Ascending aorta (tissue), 2 donors: ENCODE measurements around the gene DNAJC18. TPM values are rescaled to one million over a fixed set of nuclear protein-coding genes. Genes with fewer than 3 reads are reported as not detected.

Experiments used
- DNase-seq, 2 donors: peaks; one replicate each; pipeline ENCODE4 v3.0.0-alpha.2; 2019; ENCODE audit warnings: low spot score in 2 of 2
- H3K27ac ChIP-seq, 2 donors: fragments of 200-600 bp; sonication (generic); one replicate each; pipeline ENCODE4 v1.5.1; 2016 to 2017; ENCODE audit warnings: mild to moderate bottlenecking in 1 of 2
- H3K27me3 ChIP-seq: fragments of 200-600 bp; sonication (generic); one replicate; pipeline ENCODE4 v1.5.1; 2017
- H3K36me3 ChIP-seq, 2 donors: fragments of 200-600 bp; sonication (generic); one replicate each; pipeline ENCODE4 v1.5.1; 2016
- H3K4me1 ChIP-seq, 2 donors: fragments of 200-600 bp; sonication (generic); one replicate each; pipeline ENCODE4 v1.5.1; 2016 to 2017; ENCODE audit warnings: mild to moderate bottlenecking in 1 of 2
- H3K4me3 ChIP-seq, 2 donors: fragments of 200-600 bp; sonication (generic); one replicate each; pipeline ENCODE4 v1.5.1; 2016 to 2017; ENCODE audit warnings: mild to moderate bottlenecking in 1 of 2
- H3K9me3 ChIP-seq, 2 donors: fragments of 200-600 bp; sonication (generic); one replicate each; pipeline ENCODE4 v1.5.1; 2016
- intact Hi-C: fragments of 100-400 bp; cut with DNase I; formaldehyde crosslinking; loops from one replicate; pipeline ENCODE4 v1.15.1; 2023
- total RNA-seq: library from RNA; depleted of rRNA; stranded (reverse); fragments of >200 nt; gene quantifications from one replicate; pipeline ENCODE4 v1.1.0, GENCODE V29; 2016
- TF ChIP-seq, protein P1 (sequence below), 3 experiments: fragments of 200-600 bp in 2 of 3; fragments of 450-650 bp in 1 of 3; sonication (generic) in 2 of 3; IDR thresholded peaks; one replicate each; pipeline ENCODE4 v1.5.1; 2016 to 2019; ENCODE audit warnings: antibody characterized with exemption in 3 of 3, mild to moderate bottlenecking in 1 of 3, moderate library complexity in 1 of 3

The DNAJC18 gene
- total RNA-seq, 1 donor from 2014 or later = 8.4 TPM

DNA sequence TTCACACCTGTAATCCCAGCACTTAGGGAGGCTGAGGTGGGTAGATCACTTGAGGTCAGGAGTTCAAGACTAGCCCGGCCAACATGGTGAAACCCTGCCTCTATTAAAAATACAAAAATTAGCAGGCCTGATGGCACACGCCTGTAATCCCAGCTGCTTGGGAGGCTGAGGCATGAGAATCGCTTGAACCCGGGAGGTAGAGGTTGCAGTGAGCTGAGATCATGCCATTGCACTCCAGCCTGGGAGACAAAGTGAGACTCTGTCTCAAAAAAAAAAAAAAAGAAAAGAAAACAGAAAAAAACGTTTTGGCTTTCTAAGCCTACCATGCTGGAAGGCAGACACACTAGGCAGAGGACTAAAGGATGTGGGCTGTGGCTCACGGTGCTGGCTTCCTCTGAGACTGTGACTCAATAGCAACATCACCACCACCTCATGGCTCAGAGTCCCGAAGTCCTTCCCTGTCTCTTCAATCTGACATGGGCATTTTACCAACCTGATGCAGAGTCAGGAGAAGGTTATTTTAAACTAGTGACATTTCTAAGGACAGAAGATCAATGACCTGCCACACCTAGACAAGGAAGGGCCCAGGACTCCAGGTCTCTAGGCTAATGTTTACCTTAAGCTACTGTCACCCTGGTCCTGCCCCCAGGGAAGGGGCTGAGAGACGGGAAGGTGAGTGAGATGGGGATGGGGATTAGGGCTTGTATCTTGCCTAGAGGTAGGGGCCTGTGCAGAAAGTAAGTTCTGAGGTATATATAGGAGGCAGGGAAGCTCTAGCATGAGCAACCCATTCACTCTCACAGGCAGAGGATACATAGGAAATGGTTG is 19.5 kb upstream of the DNAJC18 start:
- Histone ChIP-seq H3K4me3 (no peak overlapping the region), H3K4me1 (no peaks in the 10 kb centered on the region), H3K27ac (no peak overlapping the region), H3K9me3 (no peaks in the 10 kb centered on the region), H3K36me3 (no peaks in the 10 kb centered on the region), H3K27me3 (no peaks in the 10 kb centered on the region)
- DNase-seq = peak in 1 of 2 donors; percentile 39
- TF ChIP-seq, protein P1, sequence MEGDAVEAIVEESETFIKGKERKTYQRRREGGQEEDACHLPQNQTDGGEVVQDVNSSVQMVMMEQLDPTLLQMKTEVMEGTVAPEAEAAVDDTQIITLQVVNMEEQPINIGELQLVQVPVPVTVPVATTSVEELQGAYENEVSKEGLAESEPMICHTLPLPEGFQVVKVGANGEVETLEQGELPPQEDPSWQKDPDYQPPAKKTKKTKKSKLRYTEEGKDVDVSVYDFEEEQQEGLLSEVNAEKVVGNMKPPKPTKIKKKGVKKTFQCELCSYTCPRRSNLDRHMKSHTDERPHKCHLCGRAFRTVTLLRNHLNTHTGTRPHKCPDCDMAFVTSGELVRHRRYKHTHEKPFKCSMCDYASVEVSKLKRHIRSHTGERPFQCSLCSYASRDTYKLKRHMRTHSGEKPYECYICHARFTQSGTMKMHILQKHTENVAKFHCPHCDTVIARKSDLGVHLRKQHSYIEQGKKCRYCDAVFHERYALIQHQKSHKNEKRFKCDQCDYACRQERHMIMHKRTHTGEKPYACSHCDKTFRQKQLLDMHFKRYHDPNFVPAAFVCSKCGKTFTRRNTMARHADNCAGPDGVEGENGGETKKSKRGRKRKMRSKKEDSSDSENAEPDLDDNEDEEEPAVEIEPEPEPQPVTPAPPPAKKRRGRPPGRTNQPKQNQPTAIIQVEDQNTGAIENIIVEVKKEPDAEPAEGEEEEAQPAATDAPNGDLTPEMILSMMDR (IDR thresholded peaks at IDR 0.05) = no peak
- intact Hi-C loops = no loop called here

DNA sequence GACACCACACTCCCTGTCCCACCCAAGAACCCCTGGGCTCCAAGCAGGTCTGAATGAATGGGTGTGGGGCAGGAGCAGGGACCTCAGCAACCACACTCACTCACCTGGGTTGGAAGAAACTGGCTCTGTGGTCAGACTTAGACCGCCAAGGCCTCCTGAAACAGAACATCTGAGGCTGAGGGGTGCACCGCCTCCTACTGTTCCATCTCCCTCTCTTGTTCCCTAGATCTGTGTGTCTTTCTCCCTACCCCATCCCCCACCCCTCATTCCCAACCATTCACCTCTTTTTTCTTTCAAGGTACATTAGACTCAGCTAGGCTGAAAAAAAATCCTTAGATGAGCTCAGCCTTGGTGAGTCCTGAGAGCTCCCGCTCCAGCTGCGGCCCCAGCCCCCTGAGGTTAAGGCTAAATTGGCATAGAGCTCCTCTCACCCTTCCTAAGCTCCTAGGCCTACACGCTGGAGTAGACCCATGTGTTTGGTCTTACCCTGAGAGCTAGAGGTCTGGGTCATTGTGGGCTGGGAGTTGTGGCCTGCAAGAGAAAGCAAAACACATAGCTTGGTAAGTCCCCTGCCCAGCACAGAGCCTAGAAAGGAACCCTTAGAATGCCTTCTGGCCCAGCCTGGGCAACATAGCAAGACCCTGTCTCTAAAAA is 18.5 kb upstream of the DNAJC18 start:
- TF ChIP-seq, protein P1 (IDR thresholded peaks at IDR 0.05) = no peak
- no peak overlapping the region for H3K4me3 ChIP-seq
- no peaks in the 10 kb centered on the region for H3K9me3 ChIP-seq
- H3K4me1 ChIP-seq = no peaks in the 10 kb centered on the region
- no peak for DNase-seq
- intact Hi-C loops = no loop called here
- H3K27me3 ChIP-seq = no peaks in the 10 kb centered on the region
- no peaks in the 10 kb centered on the region for H3K36me3 ChIP-seq
- H3K27ac ChIP-seq = no peak overlapping the region

DNA sequence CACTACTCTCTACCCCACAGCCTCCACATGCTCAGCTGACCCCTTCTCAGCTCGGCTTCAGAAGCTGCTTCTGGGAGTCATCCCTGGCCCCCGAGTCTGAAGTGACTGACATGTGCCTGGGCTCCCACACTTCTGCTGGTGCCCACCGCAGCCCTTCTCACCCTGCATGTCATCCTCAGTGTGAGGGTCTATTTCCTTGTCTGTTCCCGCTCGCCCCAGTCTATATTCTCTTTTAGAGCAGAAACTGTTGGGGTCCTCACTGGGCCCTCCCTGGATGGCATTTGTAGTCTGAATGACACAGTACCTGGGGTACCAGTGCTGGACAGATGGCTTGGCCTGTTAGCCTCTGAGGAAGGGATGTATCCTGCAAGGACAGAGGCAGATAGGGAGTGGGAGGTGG is 17.9 kb upstream of the DNAJC18 start:
- DNase-seq = no peak

DNA sequence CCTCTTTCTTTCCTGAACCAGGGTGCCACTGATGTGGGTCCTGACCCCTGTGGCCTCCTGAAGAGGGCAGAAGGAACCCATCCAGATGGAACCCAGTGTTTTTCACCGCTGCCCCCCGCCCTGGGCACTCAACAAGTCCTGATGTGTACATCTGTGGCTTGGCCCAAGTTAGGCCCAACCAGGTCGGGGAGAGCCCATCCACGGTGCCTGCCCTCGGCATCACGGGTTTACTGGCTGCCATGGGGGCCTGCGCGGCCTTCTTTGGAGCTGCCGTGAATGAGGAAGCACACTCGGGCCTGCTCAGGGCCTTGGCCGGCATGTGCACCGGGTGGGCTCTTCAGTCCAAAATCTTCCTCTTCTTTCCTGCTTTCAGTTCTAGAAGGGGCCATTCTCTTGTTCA is 17.5 kb upstream of the DNAJC18 start:
- Histone ChIP-seq H3K27me3 (no peaks in the 10 kb centered on the region), H3K4me1 (no peaks in the 10 kb centered on the region), H3K36me3 (no peaks in the 10 kb centered on the region), H3K9me3 (no peaks in the 10 kb centered on the region), H3K27ac (no peak overlapping the region), H3K4me3 (no peak overlapping the region)
- intact Hi-C loops = no loop called here
- TF ChIP-seq, protein P1 (IDR thresholded peaks at IDR 0.05) = no peak
- DNase-seq = no peak

More for the DNA sequence above, 17.9 kb upstream of the DNAJC18 start:
- intact Hi-C loops = no loop called here
- Histone ChIP-seq H3K4me1 (no peaks in the 10 kb centered on the region), H3K27me3 (no peaks in the 10 kb centered on the region), H3K36me3 (no peaks in the 10 kb centered on the region), H3K9me3 (no peaks in the 10 kb centered on the region), H3K27ac (no peak overlapping the region), H3K4me3 (no peak overlapping the region)
- TF ChIP-seq, protein P1 (IDR thresholded peaks at IDR 0.05) = no peak

DNA sequence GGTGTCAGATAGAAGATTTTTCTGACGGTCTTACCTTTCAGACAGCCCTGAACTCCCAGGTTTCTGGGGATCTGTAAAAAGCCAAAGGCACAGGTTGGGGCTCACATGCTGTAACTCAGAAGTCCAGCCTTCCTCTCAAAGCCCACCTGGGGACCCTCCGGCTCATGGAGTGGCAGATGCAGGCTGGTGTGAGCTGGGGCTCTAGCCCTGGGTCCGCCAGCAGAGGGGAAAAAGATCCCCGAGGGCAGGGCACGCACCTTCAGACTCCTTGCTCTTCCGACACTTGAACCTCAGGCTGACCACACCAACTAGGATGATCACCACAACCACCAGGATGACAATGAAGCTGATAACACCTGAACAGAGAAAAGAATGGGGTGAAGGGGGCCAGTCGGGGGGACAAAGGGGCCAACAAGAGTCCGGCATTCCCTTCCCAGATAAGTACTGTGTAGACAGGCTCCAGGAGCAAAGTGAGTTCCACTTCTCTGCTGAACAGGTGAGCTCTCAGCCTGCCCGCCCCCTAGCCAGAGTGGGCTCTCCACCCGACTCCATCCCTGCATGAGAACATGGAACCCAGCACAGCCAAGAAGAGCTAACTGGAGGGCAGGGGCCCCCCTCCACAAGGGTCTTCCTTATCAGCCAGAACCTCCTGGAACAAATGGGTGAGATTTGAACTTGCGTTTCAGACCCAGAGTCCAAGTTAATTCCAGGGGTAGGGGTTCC is 15.4 kb upstream of the DNAJC18 start:
- Histone ChIP-seq H3K4me1 (no peaks in the 10 kb centered on the region), H3K27me3 (no peaks in the 10 kb centered on the region), H3K36me3 (no peaks in the 10 kb centered on the region), H3K27ac (no peak overlapping the region), H3K9me3 (no peaks in the 10 kb centered on the region), H3K4me3 (no peak overlapping the region)
- intact Hi-C loops = no loop called here
- TF ChIP-seq, protein P1 (IDR thresholded peaks at IDR 0.05) = no peak
- no peak for DNase-seq
